ENCODE data around the gene CGB1.

Gene CGB1

GRCh38 chr19:48999481-49000325 is 37.0 kb downstream of the CGB1 start:
- H3K4me1 ChIP-seq (ENCODE audit: insufficient read depth, low read length) = 0 out of 2 replicates have a peak, but pooled peaks cover 2% of the 10 kb centered on the region
- H3K4me3 ChIP-seq (ENCODE audit: low read length) = no peak overlapping the region
- H3K27ac ChIP-seq (ENCODE audit: low read length) = no peak overlapping the region
- no peak overlapping the region for H3K9ac ChIP-seq (ENCODE audit: low read depth, low read length)
- H3K36me3 ChIP-seq (ENCODE audit: insufficient read depth, low read depth, low read length) = peaks cover 28% of the 10 kb centered on the region
- no peaks in the 10 kb centered on the region for H3K9me3 ChIP-seq (ENCODE audit: insufficient read depth, low read depth, low read length)
- H3K27me3 ChIP-seq (ENCODE audit: insufficient read depth, low read length) = no peaks in the 10 kb centered on the region

DNA sequence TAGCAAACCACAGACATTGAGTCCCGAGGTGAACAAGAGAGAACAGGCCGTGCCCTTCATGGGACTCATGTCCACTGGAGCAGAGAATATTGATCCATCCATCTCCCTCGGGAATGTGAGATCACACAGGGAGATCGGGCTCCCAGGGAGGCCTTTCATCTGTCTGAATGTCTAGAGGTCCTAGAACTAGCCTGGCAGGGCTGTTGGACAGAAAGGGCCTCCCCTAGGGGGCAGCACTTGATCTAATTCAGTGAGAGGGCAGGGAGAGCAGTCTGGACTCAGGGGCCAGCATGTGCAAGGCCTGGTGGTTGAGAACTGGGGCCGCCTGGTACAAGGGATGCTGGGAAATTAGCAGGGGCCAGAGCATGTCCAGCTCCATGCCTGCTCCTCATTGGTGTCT is 38.7 kb downstream of the CGB1 start:
- Histone ChIP-seq H3K36me3 (ENCODE audit: insufficient read depth, low read depth, low read length) (peaks cover 10% of the 10 kb centered on the region; the same call in 1 of the 2 replicates), H3K9me3 (ENCODE audit: insufficient read depth, low read depth, low read length) (no peaks in the 10 kb centered on the region), H3K4me3 (ENCODE audit: low read length) (no peak overlapping the region), H3K9ac (ENCODE audit: low read depth, low read length) (no peak overlapping the region), H3K27ac (ENCODE audit: low read length) (no peak overlapping the region), H3K27me3 (ENCODE audit: insufficient read depth, low read length) (no peaks in the 10 kb centered on the region), H3K4me1 (ENCODE audit: insufficient read depth, low read length) (0 out of 2 replicates have a peak, but pooled peaks cover 2% of the 10 kb centered on the region)

DNA sequence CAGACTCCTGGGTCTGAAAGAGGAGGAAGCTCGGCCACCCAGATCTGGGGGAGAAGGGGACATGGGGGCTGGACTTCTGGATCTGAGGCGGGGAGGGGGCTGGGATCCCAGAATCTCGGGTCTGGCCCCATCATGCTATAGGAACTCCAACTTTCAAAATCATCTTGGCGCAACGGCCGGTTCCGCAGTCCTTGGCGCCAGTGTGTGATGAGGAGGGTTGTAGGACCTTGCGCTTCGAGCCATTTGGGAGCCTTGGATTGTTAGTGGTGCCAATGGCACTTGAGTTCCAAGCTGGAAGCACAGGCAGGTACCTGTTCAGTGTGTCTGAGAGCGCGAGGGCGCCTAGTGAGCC is 42.7 kb downstream of the CGB1 start:
- H3K9me3 ChIP-seq (ENCODE audit: insufficient read depth, low read depth, low read length) = no peaks in the 10 kb centered on the region
- H3K36me3 ChIP-seq (ENCODE audit: insufficient read depth, low read depth, low read length) = peaks cover 9% of the 10 kb centered on the region; the same call in 1 of the 2 replicates
- H3K4me1 ChIP-seq (ENCODE audit: insufficient read depth, low read length) = peaks cover 6% of the 10 kb centered on the region
- no peak overlapping the region for H3K27ac ChIP-seq (ENCODE audit: low read length)
- H3K27me3 ChIP-seq (ENCODE audit: insufficient read depth, low read length) = no peaks in the 10 kb centered on the region
- peak overlapping the region; percentile 89; the same call in 1 of the 2 replicates for H3K9ac ChIP-seq (ENCODE audit: low read depth, low read length)
- peak overlapping the region; percentile 98 for H3K4me3 ChIP-seq (ENCODE audit: low read length)

- H3K9me3 ChIP-seq (ENCODE audit: insufficient read depth, low read depth, low read length) = no peaks in the 10 kb centered on the region
- peak within 1 kb of the TSS; percentile 98 for H3K4me3 ChIP-seq (ENCODE audit: low read length)
- H3K27me3 ChIP-seq (ENCODE audit: insufficient read depth, low read length) = no peaks in the 10 kb centered on the region
- peaks cover 14% of the 10 kb centered on the region for H3K36me3 ChIP-seq (ENCODE audit: insufficient read depth, low read depth, low read length)
- peak within 1 kb of the TSS; percentile 95 for H3K9ac ChIP-seq (ENCODE audit: low read depth, low read length)
- H3K4me1 ChIP-seq (ENCODE audit: insufficient read depth, low read length) = peaks cover 6% of the 10 kb centered on the region
- peak within 1 kb of the TSS; percentile 45 for H3K27ac ChIP-seq (ENCODE audit: low read length)
Measured at GRCh38 chr19:48993175-48994034, 43.3 kb downstream of the CGB1 start, which contains the start of the genes GYS1 and RUVBL2. Gene GYS1, minus strand, starts transcription at chr19:48993309. Its CDS starts 197 bp downstream, at chr19:48993112. Gene RUVBL2, plus strand, starts transcription at chr19:48993887. Its CDS starts 25 bp downstream, at chr19:48993912.

DNA sequence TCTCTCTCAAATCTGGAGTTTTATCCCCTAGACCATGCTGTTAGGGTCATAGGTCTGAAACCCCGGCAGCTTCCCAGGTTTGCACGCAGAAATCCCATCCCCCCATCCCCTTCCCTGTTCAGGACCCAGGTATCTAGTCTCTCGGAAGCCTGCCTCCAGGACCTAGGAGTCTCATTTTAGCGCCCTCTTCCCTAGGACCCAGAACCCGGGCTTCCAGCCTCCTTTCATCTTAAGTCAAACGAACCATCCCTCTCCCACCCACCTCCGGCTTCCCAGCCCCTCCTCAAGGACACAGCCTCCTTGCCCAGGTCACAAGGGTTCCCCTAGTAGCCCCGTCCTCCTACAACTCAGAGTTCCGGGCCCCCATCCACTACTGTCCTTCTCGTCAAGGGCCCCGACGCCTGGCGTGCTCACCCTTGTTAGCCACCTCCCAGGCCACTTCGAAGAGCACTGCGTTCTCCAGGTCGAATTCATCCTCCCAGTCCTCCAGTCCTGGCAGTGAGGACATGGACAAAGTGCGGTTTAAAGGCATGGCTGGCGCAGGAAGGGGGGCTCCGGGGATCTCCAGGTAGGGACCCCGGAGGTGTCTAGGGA is 44.0 kb downstream of the CGB1 start:
- peak overlapping the region; percentile 95 for H3K9ac ChIP-seq (ENCODE audit: low read depth, low read length)
- H3K36me3 ChIP-seq (ENCODE audit: insufficient read depth, low read depth, low read length) = peaks cover 19% of the 10 kb centered on the region
- H3K4me3 ChIP-seq (ENCODE audit: low read length) = peak overlapping the region; percentile 98
- H3K9me3 ChIP-seq (ENCODE audit: insufficient read depth, low read depth, low read length) = no peaks in the 10 kb centered on the region
- no peaks in the 10 kb centered on the region for H3K27me3 ChIP-seq (ENCODE audit: insufficient read depth, low read length)
- peak overlapping the region; percentile 45 for H3K27ac ChIP-seq (ENCODE audit: low read length)
- peaks cover 6% of the 10 kb centered on the region for H3K4me1 ChIP-seq (ENCODE audit: insufficient read depth, low read length)

DNA sequence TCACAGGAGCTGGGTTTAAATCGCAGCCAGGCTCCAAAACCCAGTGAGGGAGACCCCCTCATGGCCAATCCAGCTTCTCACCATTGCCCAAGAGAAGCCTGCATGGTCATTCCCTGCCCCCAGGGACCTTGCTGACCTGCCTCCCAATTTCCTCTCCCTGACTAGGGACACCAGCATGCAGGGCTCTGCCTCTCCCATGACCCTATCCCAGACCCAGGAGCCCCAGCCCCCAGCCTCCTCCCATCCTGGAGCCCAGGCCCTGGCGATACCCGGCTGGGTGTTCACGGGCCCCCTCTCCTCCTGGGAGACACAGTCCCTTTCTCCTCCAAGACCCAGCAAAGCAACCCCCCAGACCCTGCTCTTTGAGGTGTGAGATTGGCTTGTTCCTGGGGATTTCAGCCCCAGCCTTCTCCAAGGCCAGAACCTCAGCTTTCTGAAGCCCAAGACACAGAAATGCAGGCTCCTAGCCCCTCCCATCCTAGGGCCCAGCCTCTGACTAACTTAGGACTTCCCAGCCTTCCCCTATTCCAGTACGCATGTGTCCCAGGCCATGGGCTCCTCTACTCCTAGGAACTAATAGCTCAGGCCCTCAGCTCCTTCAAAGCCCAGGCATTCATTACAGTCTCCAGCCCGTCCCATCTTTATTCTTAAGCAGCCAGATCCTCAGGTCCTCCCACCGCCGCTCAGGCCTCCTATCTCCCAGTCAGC is 44.7 kb downstream of the CGB1 start:
- Histone ChIP-seq H3K9me3 (ENCODE audit: insufficient read depth, low read depth, low read length) (no peaks in the 10 kb centered on the region), H3K4me3 (ENCODE audit: low read length) (peak overlapping the region; percentile 98), H3K36me3 (ENCODE audit: insufficient read depth, low read depth, low read length) (peaks cover 24% of the 10 kb centered on the region), H3K27ac (ENCODE audit: low read length) (no peak overlapping the region), H3K9ac (ENCODE audit: low read depth, low read length) (peak overlapping the region; percentile 95), H3K4me1 (ENCODE audit: insufficient read depth, low read length) (peaks cover 6% of the 10 kb centered on the region), H3K27me3 (ENCODE audit: insufficient read depth, low read length) (no peaks in the 10 kb centered on the region)

DNA sequence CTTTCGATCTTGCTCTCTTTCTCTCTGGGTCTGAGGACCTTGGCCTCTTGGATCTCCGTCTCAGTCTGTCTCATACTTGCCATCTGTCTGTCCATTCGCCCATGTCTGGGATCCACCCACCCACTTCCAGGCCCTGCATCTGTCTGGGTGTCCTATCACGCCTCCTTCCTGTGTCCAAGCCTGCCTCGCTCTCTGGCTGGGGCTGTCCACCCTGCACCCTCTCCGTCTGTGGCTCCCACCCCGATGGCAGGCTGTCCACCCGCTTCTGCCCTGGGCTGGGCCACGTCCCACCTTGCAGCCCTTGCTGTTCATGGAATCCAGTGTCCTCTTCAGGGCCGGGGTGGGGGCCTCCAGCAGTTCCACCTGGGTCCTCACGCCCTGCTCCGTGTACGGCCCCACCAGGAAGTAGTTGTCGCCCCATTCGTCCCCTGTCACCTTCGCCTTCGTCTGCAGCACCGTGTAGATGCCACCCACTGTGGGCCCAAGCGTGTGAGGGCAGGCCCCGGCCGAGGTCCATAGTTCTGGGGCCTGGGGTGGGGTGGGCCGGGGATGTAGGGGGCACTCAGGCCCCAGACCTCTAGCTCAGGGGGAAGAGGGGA is 45.6 kb downstream of the CGB1 start:
- Histone ChIP-seq H3K4me1 (ENCODE audit: insufficient read depth, low read length) (peaks cover 6% of the 10 kb centered on the region), H3K27ac (ENCODE audit: low read length) (no peak overlapping the region), H3K36me3 (ENCODE audit: insufficient read depth, low read depth, low read length) (peaks cover 33% of the 10 kb centered on the region), H3K9me3 (ENCODE audit: insufficient read depth, low read depth, low read length) (no peaks in the 10 kb centered on the region), H3K4me3 (ENCODE audit: low read length) (no peak overlapping the region), H3K9ac (ENCODE audit: low read depth, low read length) (no peak overlapping the region), H3K27me3 (ENCODE audit: insufficient read depth, low read length) (no peaks in the 10 kb centered on the region)

DNA sequence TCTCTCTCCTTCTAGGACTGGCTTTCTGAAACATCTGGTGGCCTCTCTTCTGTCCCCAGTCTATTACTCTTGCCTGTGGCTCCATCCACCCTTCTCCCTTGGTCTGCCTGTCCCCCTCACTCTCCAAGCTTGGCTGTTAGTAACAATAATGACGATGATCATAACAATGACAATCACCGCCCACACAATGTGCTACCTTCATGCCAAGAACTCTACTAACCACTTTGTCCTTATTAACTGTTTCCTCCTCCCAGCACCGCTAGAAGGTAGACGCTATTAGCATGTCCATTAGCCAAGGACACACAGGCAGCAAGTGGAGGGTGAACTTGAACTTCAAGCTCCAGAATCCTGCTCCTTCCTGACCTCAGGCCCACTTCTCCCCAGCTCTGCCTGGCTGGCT is 46.3 kb downstream of the CGB1 start:
- H3K4me3 ChIP-seq (ENCODE audit: low read length) = no peak overlapping the region
- peaks cover 6% of the 10 kb centered on the region for H3K4me1 ChIP-seq (ENCODE audit: insufficient read depth, low read length)
- peaks cover 40% of the 10 kb centered on the region for H3K36me3 ChIP-seq (ENCODE audit: insufficient read depth, low read depth, low read length)
- no peaks in the 10 kb centered on the region for H3K9me3 ChIP-seq (ENCODE audit: insufficient read depth, low read depth, low read length)
- no peak overlapping the region for H3K27ac ChIP-seq (ENCODE audit: low read length)
- H3K9ac ChIP-seq (ENCODE audit: low read depth, low read length) = no peak overlapping the region
- H3K27me3 ChIP-seq (ENCODE audit: insufficient read depth, low read length) = no peaks in the 10 kb centered on the region

DNA sequence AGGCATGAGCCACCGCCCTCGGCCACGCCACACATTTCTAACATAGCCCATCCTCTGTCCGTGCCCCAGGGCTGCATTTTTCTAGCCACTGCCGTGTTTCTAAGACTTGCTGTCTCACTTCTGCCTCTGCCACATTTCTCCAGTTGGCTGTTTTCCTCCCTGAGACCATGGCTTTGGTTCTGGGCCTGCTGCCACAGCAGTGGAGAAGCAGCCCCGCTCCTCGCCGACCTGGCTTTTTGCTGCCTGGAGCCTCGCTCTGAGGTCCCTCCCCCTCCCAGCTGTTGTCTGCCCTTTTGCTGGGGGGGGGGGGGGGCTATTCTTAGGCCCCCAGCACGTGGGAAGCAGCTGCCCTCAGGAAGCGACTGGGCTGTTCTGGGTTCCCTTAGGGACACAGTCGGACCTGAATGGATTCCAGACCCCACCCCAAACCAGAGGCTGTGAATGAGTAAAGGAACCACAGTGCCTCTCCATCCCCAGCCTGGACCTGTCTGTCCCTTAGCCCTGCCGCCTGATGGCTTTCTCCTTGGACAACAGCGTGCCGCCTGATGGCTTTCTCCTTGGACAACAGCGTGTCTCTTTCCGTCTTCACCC is 46.9 kb downstream of the CGB1 start:
- Histone ChIP-seq H3K9me3 (ENCODE audit: insufficient read depth, low read depth, low read length) (no peaks in the 10 kb centered on the region), H3K4me3 (ENCODE audit: low read length) (no peak overlapping the region), H3K9ac (ENCODE audit: low read depth, low read length) (no peak overlapping the region), H3K27me3 (ENCODE audit: insufficient read depth, low read length) (no peaks in the 10 kb centered on the region), H3K27ac (ENCODE audit: low read length) (no peak overlapping the region), H3K36me3 (ENCODE audit: insufficient read depth, low read depth, low read length) (peaks cover 46% of the 10 kb centered on the region), H3K4me1 (ENCODE audit: insufficient read depth, low read length) (peaks cover 6% of the 10 kb centered on the region)

DNA sequence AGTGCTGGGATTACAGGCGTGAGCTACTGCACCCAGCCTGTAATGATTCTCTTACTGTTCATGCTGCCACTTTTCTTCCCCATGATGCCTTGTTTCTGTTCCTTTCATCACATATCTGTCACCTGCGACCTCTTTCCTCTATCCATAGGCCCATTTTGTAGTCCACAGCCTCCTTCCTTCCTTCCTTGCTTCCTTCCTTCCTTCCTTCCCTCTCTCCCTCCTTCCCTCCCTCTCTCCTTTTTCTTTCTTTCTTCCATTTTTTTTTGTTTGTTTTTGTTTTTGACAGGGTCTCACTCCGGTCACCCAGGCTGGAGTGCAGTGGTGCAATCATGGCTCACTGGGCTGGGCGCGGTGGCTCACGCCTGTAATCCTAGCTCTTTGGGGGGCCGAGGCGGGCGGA is 47.8 kb downstream of the CGB1 start:
- Histone ChIP-seq H3K36me3 (ENCODE audit: insufficient read depth, low read depth, low read length) (peaks cover 49% of the 10 kb centered on the region), H3K4me1 (ENCODE audit: insufficient read depth, low read length) (peaks cover 6% of the 10 kb centered on the region), H3K9me3 (ENCODE audit: insufficient read depth, low read depth, low read length) (no peaks in the 10 kb centered on the region), H3K9ac (ENCODE audit: low read depth, low read length) (no peak overlapping the region), H3K27me3 (ENCODE audit: insufficient read depth, low read length) (no peaks in the 10 kb centered on the region), H3K4me3 (ENCODE audit: low read length) (no peak overlapping the region), H3K27ac (ENCODE audit: low read length) (no peak overlapping the region)

Data from iPS-20b (cell line).